ENCODE data around the gene PLEKHA4.

PLEKHA4 gene

GRCh38 chr19:48822514-48822913 lies 45.9 kb downstream of the PLEKHA4 start:
- DNase-seq: no peak

GRCh38 chr19:48821633-48822032 lies 46.8 kb downstream of the PLEKHA4 start:
- DNase-seq: no peak

GRCh38 chr19:48819366-48819816 lies 49.0 kb downstream of the PLEKHA4 start:
- DNase-seq: no peak

- no peak for DNase-seq
Observed at GRCh38 chr19:48818234-48818820, 50.1 kb downstream of the PLEKHA4 start.

GRCh38 chr19:48817585-48818124 lies 50.8 kb downstream of the PLEKHA4 start:
- DNase-seq: no peak

- peak in 3 of 6 experiments; percentile 2 to 28 (median 20) for DNase-seq
Observed at GRCh38 chr19:48815870-48816501, 52.4 kb downstream of the PLEKHA4 start.

GRCh38 chr19:48814895-48815294 lies 53.5 kb downstream of the PLEKHA4 start:
- DNase-seq: no peak

GRCh38 chr19:48813123-48813913 lies 55.1 kb downstream of the PLEKHA4 start:
- DNase-seq: no peak

GRCh38 chr19:48812094-48812929 lies 56.1 kb downstream of the PLEKHA4 start:
- DNase-seq: peak in 5 of 6 experiments; percentile 18 to 58 (median 35)

- DNase-seq: no peak
Observed at GRCh38 chr19:48810151-48810550, 58.3 kb downstream of the PLEKHA4 start.

- DNase-seq: no peak
Observed at GRCh38 chr19:48807590-48808308, 60.7 kb downstream of the PLEKHA4 start.

- no peak for DNase-seq
Observed at GRCh38 chr19:48806818-48807589, 61.4 kb downstream of the PLEKHA4 start.

- peak; percentile 10 to 60 (median 30) for DNase-seq
Observed at GRCh38 chr19:48806518-48806817, 61.9 kb downstream of the PLEKHA4 start.

- no peak for DNase-seq
Observed at GRCh38 chr19:48805452-48805851, 63.0 kb downstream of the PLEKHA4 start.

GRCh38 chr19:48804496-48804895 lies 63.9 kb downstream of the PLEKHA4 start:
- DNase-seq: no peak

GRCh38 chr19:48802623-48803022 lies 65.8 kb downstream of the PLEKHA4 start:
- DNase-seq: no peak

- DNase-seq: no peak
Observed at GRCh38 chr19:48799358-48800300, 68.8 kb downstream of the PLEKHA4 start.

GRCh38 chr19:48798937-48799336 lies 69.5 kb downstream of the PLEKHA4 start:
- DNase-seq: no peak

GRCh38 chr19:48797103-48797502 lies 71.3 kb downstream of the PLEKHA4 start:
- no peak for DNase-seq

Measured in stimulated activated naive CD4-positive, alpha-beta T cell (primary cell).